Testis (tissue), 3 donors: ENCODE results near the gene SUDS3. TPM values are rescaled to one million over a fixed set of nuclear protein-coding genes. Genes with fewer than 3 reads are reported as not detected.

Experiments
- DNase-seq: peaks from one replicate; pipeline ENCODE4 v3.0.0-alpha.2; 2019
- H3K27ac ChIP-seq, 2 donors: fragments of 200-600 bp; sonication (generic); one replicate each; pipeline ENCODE4 v1.5.1; 2019
- H3K27me3 ChIP-seq: fragments of 200-600 bp; sonication (generic); one replicate; pipeline ENCODE4 v1.5.1; 2019
- H3K36me3 ChIP-seq: fragments of 200-600 bp; sonication (generic); one replicate; pipeline ENCODE4 v1.5.1; 2017; ENCODE audit warnings: low read depth; ENCODE audit errors: missing control alignments
- H3K4me1 ChIP-seq: fragments of 200-600 bp; sonication (generic); one replicate; pipeline ENCODE4 v1.5.1; 2019
- H3K4me3 ChIP-seq, 2 donors: fragments of 200-600 bp; sonication (generic); one replicate each; pipeline ENCODE4 v1.5.1; 2017 to 2019
- H3K9me3 ChIP-seq: fragments of 200-600 bp; sonication (generic); one replicate; pipeline ENCODE4 v1.5.1; 2017
- POLR2A ChIP-seq: fragments of 450-650 bp; IDR thresholded peaks from one replicate; pipeline ENCODE4 v1.6.1; 2017; ENCODE audit warnings: antibody characterized with exemption, mild to moderate bottlenecking, moderate library complexity
- WGBS, 2 donors: methylation state at CpG; one replicate each; pipeline ENCODE4 v1.1.5; 2018; 5-methylcytosine and 5-hydroxymethylcytosine counted together
- intact Hi-C: fragments of 100-400 bp; cut with DNase I; formaldehyde crosslinking; loops from one replicate; pipeline ENCODE4 v1.15.1; 2023; ENCODE audit warnings: low total_unique reads
- polyA plus RNA-seq: library from polyadenylated mRNA; stranded (reverse); fragments of 350-450 nt; fragmentation: Illumina TruSeq; extraction: RNeasy Lipid Tissue Mini Kit (QIAGEN cat#74804); gene quantifications from one replicate; pipeline ENCODE4 v1.2.3, GENCODE V29; 2014; ENCODE audit warnings: low read depth, low replicate concordance; ENCODE audit not compliant: insufficient read depth
- total RNA-seq, 2 donors: library from RNA; depleted of rRNA; stranded (reverse); fragments of >200 nt; gene quantifications; one replicate each; pipeline ENCODE4 v1.2.3, GENCODE V29; 2016
- TF ChIP-seq, protein P1 (sequence below), 3 experiments: fragments of 450-650 bp in 2 of 3; fragments of 200-600 bp in 1 of 3; sonication (generic) in 1 of 3; IDR thresholded peaks; one replicate each; pipeline ENCODE4 v1.5.1; 2016 to 2019; ENCODE audit warnings: antibody characterized with exemption in 3 of 3, mild to moderate bottlenecking in 2 of 3, moderate library complexity in 1 of 3

SUDS3 gene
- total and polyA plus RNA-seq, 3 donors from 2014 or later = 42.3 to 89.1 (median 73.1) TPM

GRCh38 chr12:118429688-118430383 is 53.5 kb downstream of the SUDS3 start:
- DNase-seq = no peak
- 63 to 64% methylated on average over 7 of the region's 7 CpGs for WGBS, 2 donors
- Histone ChIP-seq H3K36me3 (no peaks in the 10 kb centered on the region), H3K27ac (no peak overlapping the region), H3K4me3 (no peak overlapping the region), H3K9me3 (no peaks in the 10 kb centered on the region), H3K4me1 (no peaks in the 10 kb centered on the region), H3K27me3 (no peaks in the 10 kb centered on the region)
- TF ChIP-seq POLR2A = no peak
- TF ChIP-seq, protein P1, sequence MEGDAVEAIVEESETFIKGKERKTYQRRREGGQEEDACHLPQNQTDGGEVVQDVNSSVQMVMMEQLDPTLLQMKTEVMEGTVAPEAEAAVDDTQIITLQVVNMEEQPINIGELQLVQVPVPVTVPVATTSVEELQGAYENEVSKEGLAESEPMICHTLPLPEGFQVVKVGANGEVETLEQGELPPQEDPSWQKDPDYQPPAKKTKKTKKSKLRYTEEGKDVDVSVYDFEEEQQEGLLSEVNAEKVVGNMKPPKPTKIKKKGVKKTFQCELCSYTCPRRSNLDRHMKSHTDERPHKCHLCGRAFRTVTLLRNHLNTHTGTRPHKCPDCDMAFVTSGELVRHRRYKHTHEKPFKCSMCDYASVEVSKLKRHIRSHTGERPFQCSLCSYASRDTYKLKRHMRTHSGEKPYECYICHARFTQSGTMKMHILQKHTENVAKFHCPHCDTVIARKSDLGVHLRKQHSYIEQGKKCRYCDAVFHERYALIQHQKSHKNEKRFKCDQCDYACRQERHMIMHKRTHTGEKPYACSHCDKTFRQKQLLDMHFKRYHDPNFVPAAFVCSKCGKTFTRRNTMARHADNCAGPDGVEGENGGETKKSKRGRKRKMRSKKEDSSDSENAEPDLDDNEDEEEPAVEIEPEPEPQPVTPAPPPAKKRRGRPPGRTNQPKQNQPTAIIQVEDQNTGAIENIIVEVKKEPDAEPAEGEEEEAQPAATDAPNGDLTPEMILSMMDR (IDR thresholded peaks at IDR 0.05) = no peak
- intact Hi-C loops = no loop called here

DNA sequence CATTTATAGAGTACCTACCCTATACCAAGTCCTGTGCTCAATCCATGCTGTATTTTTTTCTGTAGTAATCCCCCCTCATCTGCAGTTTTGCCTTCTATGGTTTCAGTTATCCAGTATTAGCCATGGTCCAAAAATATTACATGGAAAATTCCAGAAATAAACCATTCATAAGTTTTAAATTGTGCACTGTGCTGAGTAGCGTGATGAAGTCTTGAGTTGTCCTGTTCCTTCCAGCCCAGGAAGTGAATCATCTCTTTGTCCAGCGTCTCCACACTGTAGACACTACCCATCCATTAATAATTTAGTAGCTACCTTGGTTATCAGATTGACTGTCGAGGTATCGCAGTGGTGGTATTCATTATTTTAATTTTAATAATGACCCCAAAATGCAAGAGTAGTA is 54.2 kb downstream of the SUDS3 start:
- no peak overlapping the region for H3K27ac ChIP-seq
- 81% methylated on average over 4 of the region's 4 CpGs for WGBS, 2 donors
- intact Hi-C loops = no loop called here
- H3K4me3 ChIP-seq = no peak overlapping the region
- TF ChIP-seq, protein P1 (IDR thresholded peaks at IDR 0.05) = no peak
- no peak for TF ChIP-seq POLR2A
- H3K9me3 ChIP-seq = no peaks in the 10 kb centered on the region
- H3K27me3 ChIP-seq = no peaks in the 10 kb centered on the region
- H3K36me3 ChIP-seq = no peaks in the 10 kb centered on the region
- DNase-seq = no peak
- H3K4me1 ChIP-seq = no peaks in the 10 kb centered on the region

GRCh38 chr12:118432812-118433545 is 56.6 kb downstream of the SUDS3 start:
- no peaks in the 10 kb centered on the region for H3K4me1 ChIP-seq
- TF ChIP-seq, protein P1 (IDR thresholded peaks at IDR 0.05) = no peak
- TF ChIP-seq POLR2A = no peak
- 50 to 62% methylated on average over 5 of the region's 5 CpGs for WGBS, 2 donors
- DNase-seq = no peak
- no peaks in the 10 kb centered on the region for H3K9me3 ChIP-seq
- no peaks in the 10 kb centered on the region for H3K27me3 ChIP-seq
- intact Hi-C loops = no loop called here
- H3K4me3 ChIP-seq = no peak overlapping the region
- no peak overlapping the region for H3K27ac ChIP-seq
- no peaks in the 10 kb centered on the region for H3K36me3 ChIP-seq

DNA sequence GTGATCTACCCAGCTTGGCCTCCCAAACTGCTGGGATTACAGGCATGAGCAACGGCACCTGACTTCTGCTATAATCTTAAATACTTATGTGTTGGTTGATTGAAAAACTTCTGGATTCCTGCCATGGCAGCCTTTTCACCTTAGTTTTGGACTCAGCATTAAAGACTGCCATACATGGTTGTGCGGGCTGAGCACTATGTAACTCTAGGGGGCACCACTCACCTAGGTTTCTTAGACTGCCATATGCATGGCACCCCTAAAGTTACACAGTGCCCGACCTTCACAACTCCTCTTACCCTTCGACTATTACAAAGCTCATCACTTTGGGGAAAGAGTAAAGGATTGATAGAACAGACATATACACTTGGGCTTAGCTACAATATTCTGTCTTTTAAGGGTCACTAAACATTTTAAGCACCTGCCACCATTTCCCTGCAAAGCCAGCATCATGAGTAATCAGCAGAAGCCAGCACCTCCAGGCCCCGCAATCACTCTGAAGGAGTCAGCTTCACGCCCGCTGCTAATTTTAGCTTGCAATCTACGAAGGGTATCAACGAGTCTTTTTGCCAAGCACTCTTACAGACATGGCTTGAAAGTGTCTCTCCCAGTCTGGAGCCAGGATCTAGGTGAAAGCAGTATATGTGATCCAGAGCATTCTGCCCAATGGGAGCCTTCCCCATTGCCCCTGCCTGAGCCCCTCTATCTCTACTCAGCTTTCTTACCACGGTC is 59.8 kb downstream of the SUDS3 start:
- intact Hi-C loops = no loop called here
- no peaks in the 10 kb centered on the region for H3K36me3 ChIP-seq
- no peak overlapping the region for H3K27ac ChIP-seq
- H3K9me3 ChIP-seq = no peaks in the 10 kb centered on the region
- TF ChIP-seq POLR2A = no peak
- TF ChIP-seq, protein P1 (IDR thresholded peaks at IDR 0.05) = no peak
- WGBS, 2 donors = 70 to 73% methylated on average over 9 to 10 of the region's 10 CpGs
- no peak for DNase-seq
- H3K27me3 ChIP-seq = no peaks in the 10 kb centered on the region
- H3K4me1 ChIP-seq = no peaks in the 10 kb centered on the region
- H3K4me3 ChIP-seq = no peak overlapping the region
